Endothelial cell of umbilical vein (primary cell): Measurements from ENCODE around the gene LAMC3. TPM values are rescaled to one million over a fixed set of nuclear protein-coding genes. Genes with fewer than 3 reads are reported as not detected.

Experiments
- BruUV-seq: library from RNA; stranded (reverse); fragments of 400-500 nt; replicated peaks from 2 replicates; lab custom pipeline; 2021; lab: Mats Ljungman, UMichigan
- CTCF ChIA-PET: fragments of 300-600, 350-600 bp; sonication (Branson Sonifier 250); formaldehyde crosslinking; loops from one replicate; lab custom pipeline; 2021; ENCODE audit warnings: antibody characterized with exemption, inconsistent platforms; lab: Charles Lee
- POLR2A ChIA-PET: fragments of 300-600, 350-600 bp; sonication (Branson Sonifier 250); formaldehyde crosslinking; loops from one replicate; lab custom pipeline; 2021; ENCODE audit warnings: antibody characterized with exemption, inconsistent platforms; lab: Charles Lee
- DNase-seq: peaks from one replicate; pipeline ENCODE4 v3.0.0-alpha.2; 2011; ENCODE audit warnings: low read depth, low spot score
- FAIRE-seq: peaks from 2 replicates; lab custom pipeline; 2011; peaks lifted over from hg19 to GRCh38; lab: Jason Lieb, UNC
- H2AFZ ChIP-seq: 2 replicates; pipeline ENCODE4 v1.6.0; 2012; ENCODE audit warnings: low read depth, low read length, control low read depth, inconsistent platforms
- H3K27ac ChIP-seq: 2 replicates; pipeline ENCODE4 v1.5.1; 2011; ENCODE audit warnings: low read depth, mild to moderate bottlenecking, control low read depth, low read length, moderate library complexity; ENCODE audit not compliant: insufficient read depth
- H3K27me3 ChIP-seq, 2 experiments: 2 replicates each; pipeline versions ENCODE4 v1.6.0 to v1.6.1; 2011; ENCODE audit warnings: low read length in 2 of 2, mixed read lengths in 1 of 2; ENCODE audit not compliant: control insufficient read depth in 2 of 2, insufficient read depth in 2 of 2
- H3K36me3 ChIP-seq, 2 experiments: 2 replicates in 1 of 2; 3 replicates in 1 of 2; pipeline ENCODE4 v1.5.1; 2011; ENCODE audit warnings: low read length in 2 of 2, mild to moderate bottlenecking in 1 of 2, moderate library complexity in 1 of 2; ENCODE audit not compliant: control insufficient read depth in 2 of 2, insufficient read depth in 2 of 2; ENCODE audit errors: extremely low read depth in 1 of 2
- H3K4me1 ChIP-seq: 3 replicates; pipeline ENCODE4 v1.5.1; 2011; ENCODE audit warnings: mild to moderate bottlenecking, low read length; ENCODE audit not compliant: control insufficient read depth, insufficient read depth; ENCODE audit errors: extremely low read depth
- H3K4me2 ChIP-seq: 2 replicates; pipeline ENCODE4 v1.6.1; 2011; ENCODE audit warnings: low read length, control low read depth, mixed read lengths; ENCODE audit not compliant: insufficient read depth
- H3K4me3 ChIP-seq, 3 experiments: fragments of 200-600 bp in 1 of 3; sonication (generic), shearing (Covaris generic) in 1 of 3; replicated peaks in 1 of 3; 2 replicates each; pipeline ENCODE4 v1.5.1; 2011 to 2016; ENCODE audit warnings: control low read depth in 3 of 3, low read length in 3 of 3, mild to moderate bottlenecking in 2 of 3, inconsistent platforms in 1 of 3, low read depth in 1 of 3, moderate library complexity in 1 of 3; ENCODE audit not compliant: insufficient read depth in 1 of 3
- H3K79me2 ChIP-seq: 2 replicates; pipeline ENCODE4 v1.6.0; 2012; ENCODE audit warnings: low read length, inconsistent platforms; ENCODE audit not compliant: control insufficient read depth, insufficient read depth
- H3K9ac ChIP-seq: replicated peaks from 2 replicates; pipeline ENCODE3; 2011; ENCODE audit warnings: low read length, control low read depth; ENCODE audit not compliant: insufficient read depth; ENCODE audit errors: extremely low read depth
- H3K9me1 ChIP-seq: replicated peaks from 3 replicates; pipeline ENCODE4 v1.6.0; 2011; ENCODE audit warnings: mild to moderate bottlenecking, low read length; ENCODE audit not compliant: control insufficient read depth, insufficient read depth; ENCODE audit errors: extremely low read depth
- H3K9me3 ChIP-seq: replicated peaks from 2 replicates; pipeline ENCODE4 v1.5.1; 2012; ENCODE audit warnings: low read length, inconsistent platforms; ENCODE audit not compliant: control insufficient read depth, insufficient read depth
- H4K20me1 ChIP-seq: replicated peaks from 2 replicates; pipeline ENCODE3; 2011; ENCODE audit warnings: mild to moderate bottlenecking, low read length; ENCODE audit not compliant: control insufficient read depth, insufficient read depth; ENCODE audit errors: extremely low read depth
- CTCF ChIP-seq, 2 donors: IDR thresholded peaks; 1 replicate in 1 of 2; 2 replicates in 1 of 2; pipeline ENCODE4 v1.5.1; 2011; ENCODE audit warnings: low read length in 2 of 2, mild to moderate bottlenecking in 2 of 2, moderate library complexity in 2 of 2, control low read depth in 1 of 2, inconsistent platforms in 1 of 2, low read depth in 1 of 2; ENCODE audit not compliant: insufficient read depth in 1 of 2; ENCODE audit errors: extremely low read depth in 1 of 2
- FOS ChIP-seq: IDR thresholded peaks from 2 replicates; pipeline ENCODE4 v1.6.1; 2011; ENCODE audit warnings: mild to moderate bottlenecking, low read length, moderate library complexity, borderline replicate concordance; ENCODE audit not compliant: insufficient read depth
- JUN ChIP-seq: IDR thresholded peaks from 2 replicates; pipeline ENCODE4 v1.6.1; 2011; ENCODE audit warnings: borderline replicate concordance, low read depth; ENCODE audit not compliant: insufficient read length, insufficient read depth
- MAX ChIP-seq: IDR thresholded peaks from 2 replicates; pipeline ENCODE4 v1.6.1; 2011; ENCODE audit not compliant: insufficient read depth, insufficient read length
- MYC ChIP-seq: IDR thresholded peaks from one replicate; pipeline ENCODE4 v1.6.1; 2011; ENCODE audit warnings: mild to moderate bottlenecking, low read depth, low read length
- POLR2AphosphoS5 ChIP-seq: IDR thresholded peaks from 2 replicates; pipeline ENCODE4 v1.6.1; 2012; ENCODE audit warnings: low read depth, mild to moderate bottlenecking, control low read depth, low read length, moderate library complexity; ENCODE audit not compliant: insufficient read depth
- dilution Hi-C: fragments of 300-500 bp; cut with MboI; formaldehyde crosslinking; loops from one replicate; pipeline ENCODE4 v1.15.0; 2019; ENCODE audit warnings: low sequenced_read_pairs; ENCODE audit not compliant: extremely low pct_ligation_motif_present
- intact Hi-C: fragments of 100-400 bp; cut with micrococcal nuclease; formaldehyde crosslinking; loops from one replicate; pipeline ENCODE4 v1.10.0; 2022
- polyA plus RNA-seq, 4 experiments: library from polyadenylated mRNA; depleted of rRNA in 3 of 4; stranded (reverse) in 3 of 4; unstranded in 1 of 4; fragments of >200 nt; gene quantifications; 2 replicates each; pipeline versions ENCODE4 v1.2.1 to v1.2.3, GENCODE V29; 2011 to 2012; ENCODE audit warnings: missing spikeins in 1 of 4
- total RNA-seq: library from RNA; stranded (reverse); gene quantifications from 2 replicates; pipeline ENCODE4 v1.2.3, GENCODE V29; 2021

Gene LAMC3
- total and polyA plus RNA-seq, 2 donors (not counting 3 experiments of a cell fraction or from before 2014, with no cell fraction given) = 0.18 to 0.38 TPM

- intact Hi-C loops = loop anchor here (1.0 kb wide), 1 partner anchor 23 kb away; the partner anchor contains the start of gene FIBCD1
- BruUV-seq = no TSS peak
- Histone ChIP-seq H3K4me1 (peaks cover 12% of the 10 kb centered on the region), H4K20me1 (no peaks in the 10 kb centered on the region), H3K4me3 (no peak overlapping the region), H2AFZ (no peak overlapping the region), H3K9me3 (no peaks in the 10 kb centered on the region), H3K79me2 (no peaks in the 10 kb centered on the region), H3K27me3 (no peaks in the 10 kb centered on the region), H3K36me3 (no peaks in the 10 kb centered on the region), H3K27ac (peak overlapping the region; percentile 50), H3K9ac (no peak overlapping the region), H3K9me1 (no peaks in the 10 kb centered on the region), H3K4me2 (peak overlapping the region; percentile 52)
- dilution Hi-C loops = no loop called here
- peak; percentile 89 for TF ChIP-seq JUN
- peak; percentile 70 for TF ChIP-seq MAX
- TF ChIP-seq FOS = peak; percentile 97
- no peak for TF ChIP-seq MYC
- TF ChIP-seq POLR2AphosphoS5 = peak; percentile 87
- TF ChIP-seq CTCF (IDR thresholded peaks at IDR 0.05; ENCODE audit: extremely low read depth in 1 of 2, insufficient read depth in 1 of 2, low read depth in 1 of 2, low read length in 2 of 2) = no peak
- POLR2A ChIA-PET = no interaction called here
- CTCF ChIA-PET = interaction anchor here (0.9 to 1.4 kb wide), 7 partner anchors 9 to 97 kb away, joined by 3 to 7 read pairs (median 3); no protein-coding TSS in a partner anchor
- peak; percentile 95 for DNase-seq
- peak; percentile 99 for FAIRE-seq
Observed at GRCh38 chr9:130962418-130963316, 46.3 kb upstream of the LAMC3 start.
